Neural cell (in vitro differentiated cells): ENCODE data around the gene PCDHGC5. TPM values are rescaled to one million over a fixed set of nuclear protein-coding genes. Genes with fewer than 3 reads are reported as not detected.

ENCODE experiments used
- H2AFZ ChIP-seq: fragments of 200-600, 300-800 bp; sonication (generic), shearing (Covaris generic); 2 replicates; pipeline ENCODE4 v1.6.0; 2014; ENCODE audit warnings: low read depth, mild to moderate bottlenecking, antibody characterized with exemption, low read length, moderate library complexity
- H3F3A ChIP-seq: fragments of 200-600 bp; shearing (Covaris generic); 2 replicates; pipeline ENCODE4 v1.6.1; 2016; ENCODE audit warnings: mild to moderate bottlenecking, moderate library complexity, mixed read lengths, antibody characterized with exemption, low read length; ENCODE audit not compliant: insufficient read depth, poor library complexity, severe bottlenecking
- H3K27ac ChIP-seq: fragments of 200-600, 300-800 bp; sonication (generic), shearing (Covaris generic); 2 replicates; pipeline ENCODE4 v1.5.1; 2014; ENCODE audit warnings: mild to moderate bottlenecking, low read length, moderate library complexity
- H3K27me3 ChIP-seq: fragments of 300-800, 200-600 bp; sonication (generic), shearing (Covaris generic); 2 replicates; pipeline ENCODE4 v1.6.0; 2014; ENCODE audit warnings: mild to moderate bottlenecking, low read depth, low read length, moderate library complexity; ENCODE audit not compliant: insufficient read depth
- H3K36me3 ChIP-seq: fragments of 300-800, 200-600 bp; sonication (generic), shearing (Covaris generic); 2 replicates; pipeline ENCODE4 v1.5.1; 2014; ENCODE audit warnings: mild to moderate bottlenecking, antibody characterized with exemption, low read length, moderate library complexity; ENCODE audit not compliant: insufficient read depth
- H3K4me2 ChIP-seq: fragments of 300-800, 200-600 bp; sonication (generic), shearing (Covaris generic); 2 replicates; pipeline ENCODE4 v1.6.0; 2014; ENCODE audit warnings: mild to moderate bottlenecking, low read length
- H3K4me3 ChIP-seq: fragments of 300-800, 200-600 bp; sonication (generic), shearing (Covaris generic); 2 replicates; pipeline ENCODE4 v1.5.1; 2014; ENCODE audit warnings: mild to moderate bottlenecking, low read length, moderate library complexity
- H3K79me2 ChIP-seq: fragments of 200-600 bp; shearing (Covaris generic); replicated peaks from 2 replicates; pipeline ENCODE4 v1.6.0; 2014; ENCODE audit warnings: mild to moderate bottlenecking, low read length, moderate library complexity; ENCODE audit not compliant: insufficient read depth
- H3K9ac ChIP-seq: fragments of 300-800, 200-600 bp; sonication (generic), shearing (Covaris generic); 2 replicates; pipeline ENCODE4 v1.6.1; 2016; ENCODE audit warnings: mild to moderate bottlenecking, low read length, mixed read lengths
- H3K9me2 ChIP-seq: fragments of 200-600 bp; shearing (Covaris generic); 2 replicates; pipeline ENCODE4 v1.6.1; 2016; ENCODE audit warnings: mild to moderate bottlenecking, low read length, mixed read lengths; ENCODE audit not compliant: insufficient read depth
- H3K9me3 ChIP-seq: fragments of 200-600, 300-800 bp; sonication (generic), shearing (Covaris generic); 2 replicates; pipeline ENCODE4 v1.6.1; 2016; ENCODE audit warnings: mild to moderate bottlenecking, mixed run types, low read length, moderate library complexity, mixed read lengths
- H4K20me1 ChIP-seq: fragments of 200-600 bp; shearing (Covaris generic); 2 replicates; pipeline ENCODE4 v1.6.1; 2016; ENCODE audit warnings: mild to moderate bottlenecking, mixed run types; ENCODE audit not compliant: insufficient read depth
- EP300 ChIP-seq: fragments of 450-650 bp; conservative IDR thresholded peaks from 2 replicates; pipeline ENCODE4 v1.6.1; 2014; ENCODE audit warnings: antibody characterized with exemption, mild to moderate bottlenecking, moderate library complexity; ENCODE audit not compliant: poor library complexity, severe bottlenecking
- EZH2 ChIP-seq: fragments of 200-600, 300-800 bp; shearing (Covaris generic), sonication (generic); IDR thresholded peaks from 2 replicates; pipeline ENCODE4 v1.6.1; 2014; ENCODE audit warnings: antibody characterized with exemption, low read length, borderline replicate concordance, mild to moderate bottlenecking; ENCODE audit not compliant: insufficient read depth, poor library complexity, severe bottlenecking
- MXI1 ChIP-seq: fragments of 450-650 bp; conservative IDR thresholded peaks from 2 replicates; pipeline ENCODE4 v1.6.1; 2014; ENCODE audit warnings: antibody characterized with exemption, mild to moderate bottlenecking; ENCODE audit not compliant: poor library complexity, severe bottlenecking
- POLR2AphosphoS5 ChIP-seq: IDR thresholded peaks from 2 replicates; pipeline ENCODE4 v1.6.1; 2012
- RAD21 ChIP-seq: fragments of 450-650 bp; conservative IDR thresholded peaks from 2 replicates; pipeline ENCODE4 v1.6.1; 2014; ENCODE audit warnings: antibody characterized with exemption, mild to moderate bottlenecking, moderate library complexity
- SMC3 ChIP-seq: fragments of 450-650 bp; conservative IDR thresholded peaks from 2 replicates; pipeline ENCODE4 v1.6.1; 2014; ENCODE audit warnings: antibody characterized with exemption, mild to moderate bottlenecking, moderate library complexity; ENCODE audit not compliant: poor library complexity
- TAF1 ChIP-seq: IDR thresholded peaks from 2 replicates; pipeline ENCODE4 v1.6.1; 2012; ENCODE audit warnings: low read depth
- polyA plus RNA-seq: library from polyadenylated mRNA; depleted of rRNA; stranded (reverse); fragments of >200 nt; gene quantifications from 2 replicates; pipeline ENCODE4 v1.2.3, GENCODE V29; 2014
- TF ChIP-seq, protein P1 (sequence below): IDR thresholded peaks from 2 replicates; pipeline ENCODE4 v1.6.1; 2012; ENCODE audit warnings: borderline replicate concordance
- TF ChIP-seq, protein P2 (sequence below): fragments of 450-650 bp; IDR thresholded peaks from 2 replicates; pipeline ENCODE4 v1.5.1; 2014; ENCODE audit warnings: antibody characterized with exemption, mild to moderate bottlenecking, moderate library complexity; ENCODE audit not compliant: poor library complexity, severe bottlenecking

Gene PCDHGC5
- polyA plus RNA-seq, 1 donor from 2014 or later = 0.51 TPM

DNA sequence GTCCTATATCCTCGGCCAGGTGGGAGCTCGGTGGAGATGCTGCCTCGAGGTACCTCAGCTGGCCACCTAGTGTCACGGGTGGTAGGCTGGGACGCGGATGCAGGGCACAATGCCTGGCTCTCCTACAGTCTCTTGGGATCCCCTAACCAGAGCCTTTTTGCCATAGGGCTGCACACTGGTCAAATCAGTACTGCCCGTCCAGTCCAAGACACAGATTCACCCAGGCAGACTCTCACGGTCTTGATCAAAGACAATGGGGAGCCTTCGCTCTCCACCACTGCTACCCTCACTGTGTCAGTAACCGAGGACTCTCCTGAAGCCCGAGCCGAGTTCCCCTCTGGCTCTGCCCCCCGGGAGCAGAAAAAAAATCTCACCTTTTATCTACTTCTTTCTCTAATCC, 11.1 kb upstream of the PCDHGC5 start:
- H3K9ac ChIP-seq = no peak overlapping the region
- no peaks in the 10 kb centered on the region for H3F3A ChIP-seq
- no peak for TF ChIP-seq RAD21
- no peak for TF ChIP-seq MXI1
- TF ChIP-seq, protein P1, sequence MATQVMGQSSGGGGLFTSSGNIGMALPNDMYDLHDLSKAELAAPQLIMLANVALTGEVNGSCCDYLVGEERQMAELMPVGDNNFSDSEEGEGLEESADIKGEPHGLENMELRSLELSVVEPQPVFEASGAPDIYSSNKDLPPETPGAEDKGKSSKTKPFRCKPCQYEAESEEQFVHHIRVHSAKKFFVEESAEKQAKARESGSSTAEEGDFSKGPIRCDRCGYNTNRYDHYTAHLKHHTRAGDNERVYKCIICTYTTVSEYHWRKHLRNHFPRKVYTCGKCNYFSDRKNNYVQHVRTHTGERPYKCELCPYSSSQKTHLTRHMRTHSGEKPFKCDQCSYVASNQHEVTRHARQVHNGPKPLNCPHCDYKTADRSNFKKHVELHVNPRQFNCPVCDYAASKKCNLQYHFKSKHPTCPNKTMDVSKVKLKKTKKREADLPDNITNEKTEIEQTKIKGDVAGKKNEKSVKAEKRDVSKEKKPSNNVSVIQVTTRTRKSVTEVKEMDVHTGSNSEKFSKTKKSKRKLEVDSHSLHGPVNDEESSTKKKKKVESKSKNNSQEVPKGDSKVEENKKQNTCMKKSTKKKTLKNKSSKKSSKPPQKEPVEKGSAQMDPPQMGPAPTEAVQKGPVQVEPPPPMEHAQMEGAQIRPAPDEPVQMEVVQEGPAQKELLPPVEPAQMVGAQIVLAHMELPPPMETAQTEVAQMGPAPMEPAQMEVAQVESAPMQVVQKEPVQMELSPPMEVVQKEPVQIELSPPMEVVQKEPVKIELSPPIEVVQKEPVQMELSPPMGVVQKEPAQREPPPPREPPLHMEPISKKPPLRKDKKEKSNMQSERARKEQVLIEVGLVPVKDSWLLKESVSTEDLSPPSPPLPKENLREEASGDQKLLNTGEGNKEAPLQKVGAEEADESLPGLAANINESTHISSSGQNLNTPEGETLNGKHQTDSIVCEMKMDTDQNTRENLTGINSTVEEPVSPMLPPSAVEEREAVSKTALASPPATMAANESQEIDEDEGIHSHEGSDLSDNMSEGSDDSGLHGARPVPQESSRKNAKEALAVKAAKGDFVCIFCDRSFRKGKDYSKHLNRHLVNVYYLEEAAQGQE = no peak
- TF ChIP-seq POLR2AphosphoS5 = no peak
- TF ChIP-seq TAF1 = no peak
- TF ChIP-seq SMC3 = no peak
- no peak for TF ChIP-seq EP300
- TF ChIP-seq, protein P2, sequence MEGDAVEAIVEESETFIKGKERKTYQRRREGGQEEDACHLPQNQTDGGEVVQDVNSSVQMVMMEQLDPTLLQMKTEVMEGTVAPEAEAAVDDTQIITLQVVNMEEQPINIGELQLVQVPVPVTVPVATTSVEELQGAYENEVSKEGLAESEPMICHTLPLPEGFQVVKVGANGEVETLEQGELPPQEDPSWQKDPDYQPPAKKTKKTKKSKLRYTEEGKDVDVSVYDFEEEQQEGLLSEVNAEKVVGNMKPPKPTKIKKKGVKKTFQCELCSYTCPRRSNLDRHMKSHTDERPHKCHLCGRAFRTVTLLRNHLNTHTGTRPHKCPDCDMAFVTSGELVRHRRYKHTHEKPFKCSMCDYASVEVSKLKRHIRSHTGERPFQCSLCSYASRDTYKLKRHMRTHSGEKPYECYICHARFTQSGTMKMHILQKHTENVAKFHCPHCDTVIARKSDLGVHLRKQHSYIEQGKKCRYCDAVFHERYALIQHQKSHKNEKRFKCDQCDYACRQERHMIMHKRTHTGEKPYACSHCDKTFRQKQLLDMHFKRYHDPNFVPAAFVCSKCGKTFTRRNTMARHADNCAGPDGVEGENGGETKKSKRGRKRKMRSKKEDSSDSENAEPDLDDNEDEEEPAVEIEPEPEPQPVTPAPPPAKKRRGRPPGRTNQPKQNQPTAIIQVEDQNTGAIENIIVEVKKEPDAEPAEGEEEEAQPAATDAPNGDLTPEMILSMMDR = no peak
- no peak for TF ChIP-seq EZH2
- peaks cover 29% of the 10 kb centered on the region for H3K36me3 ChIP-seq
- no peak overlapping the region for H3K4me3 ChIP-seq
- H3K27me3 ChIP-seq = no peaks in the 10 kb centered on the region
- H3K9me3 ChIP-seq = peaks cover 32% of the 10 kb centered on the region
- no peak overlapping the region for H3K4me2 ChIP-seq
- no peaks in the 10 kb centered on the region for H3K9me2 ChIP-seq
- H3K79me2 ChIP-seq = peaks cover 8% of the 10 kb centered on the region
- no peak overlapping the region for H3K27ac ChIP-seq
- no peak overlapping the region for H2AFZ ChIP-seq
- no peaks in the 10 kb centered on the region for H4K20me1 ChIP-seq

DNA sequence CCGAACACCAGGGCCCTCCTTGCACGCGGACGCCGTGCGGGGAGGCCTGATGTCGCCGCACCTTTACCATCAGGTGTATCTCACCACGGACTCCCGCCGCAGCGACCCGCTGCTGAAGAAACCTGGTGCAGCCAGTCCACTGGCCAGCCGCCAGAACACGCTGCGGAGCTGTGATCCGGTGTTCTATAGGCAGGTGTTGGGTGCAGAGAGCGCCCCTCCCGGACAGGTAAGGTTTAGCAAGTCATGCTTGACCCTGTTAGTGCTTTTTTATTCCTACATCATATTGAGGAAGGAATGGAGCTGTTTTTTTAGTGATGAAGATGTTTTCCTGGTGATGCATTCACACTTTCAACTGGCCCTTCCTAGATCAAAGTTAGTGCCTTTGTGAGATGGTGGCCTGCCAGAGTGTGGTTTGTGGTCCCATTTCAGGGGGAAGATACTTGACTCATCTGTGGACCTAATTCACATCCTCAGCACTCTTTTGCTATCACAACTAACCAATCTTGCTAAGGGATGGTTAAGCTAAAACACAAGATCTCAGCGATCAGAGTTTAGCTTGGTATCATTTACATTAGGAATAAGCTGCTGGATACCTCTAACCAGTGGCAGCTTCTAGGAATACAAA, 10.4 kb upstream of the PCDHGC5 start:
- no peak overlapping the region for H3K4me3 ChIP-seq
- no peak overlapping the region for H3K9ac ChIP-seq
- no peaks in the 10 kb centered on the region for H4K20me1 ChIP-seq
- H3K9me3 ChIP-seq = peaks cover 32% of the 10 kb centered on the region
- no peaks in the 10 kb centered on the region for H3K27me3 ChIP-seq
- no peak overlapping the region for H3K4me2 ChIP-seq
- H2AFZ ChIP-seq = no peak overlapping the region
- H3K36me3 ChIP-seq = peaks cover 29% of the 10 kb centered on the region
- peaks cover 8% of the 10 kb centered on the region for H3K79me2 ChIP-seq
- H3K9me2 ChIP-seq = no peaks in the 10 kb centered on the region
- TF ChIP-seq MXI1 (no peak), POLR2AphosphoS5 (no peak), EP300 (no peak), EZH2 (no peak), RAD21 (no peak), SMC3 (no peak)
- TF ChIP-seq, protein P2 = no peak
- no peak overlapping the region for H3K27ac ChIP-seq
- H3F3A ChIP-seq = no peaks in the 10 kb centered on the region
